MM.1S (cell line): ENCODE results near the gene MATN1.

Experiments
- DNase-seq: peaks from one replicate; pipeline ENCODE4 v3.0.0-alpha.2; 2015
- H2AFZ ChIP-seq: fragments of 300-600 bp; sonication (generic); 2 replicates; pipeline ENCODE4 v1.6.0; 2016; ENCODE audit warnings: antibody characterized with exemption, low read length
- H3F3A ChIP-seq: fragments of 300-600 bp; sonication (generic); 2 replicates; pipeline ENCODE4 v1.6.1; 2016; ENCODE audit warnings: mild to moderate bottlenecking, antibody characterized with exemption, low read length, moderate library complexity, mixed read lengths; ENCODE audit not compliant: insufficient read depth
- H3K27ac ChIP-seq: fragments of 300-600 bp; sonication (generic); 2 replicates; pipeline ENCODE4 v1.5.1; 2016; ENCODE audit warnings: mild to moderate bottlenecking, low read length
- H3K27me3 ChIP-seq: fragments of 300-600 bp; sonication (generic); replicated peaks from 2 replicates; pipeline ENCODE4 v1.6.0; 2016; ENCODE audit warnings: low read length; ENCODE audit not compliant: insufficient read depth
- H3K36me3 ChIP-seq: fragments of 300-600 bp; sonication (generic); replicated peaks from 2 replicates; pipeline ENCODE4 v1.6.1; 2016; ENCODE audit warnings: mild to moderate bottlenecking, low read length, mixed read lengths; ENCODE audit not compliant: insufficient read depth
- H3K4me1 ChIP-seq: fragments of 300-600 bp; sonication (generic); 2 replicates; pipeline ENCODE4 v1.6.1; 2016; ENCODE audit warnings: low read length, mixed read lengths
- H3K4me2 ChIP-seq: fragments of 300-600 bp; sonication (generic); 2 replicates; pipeline ENCODE4 v1.6.0; 2016; ENCODE audit warnings: low read depth, low read length
- H3K4me3 ChIP-seq: fragments of 300-600 bp; sonication (generic); 2 replicates; pipeline ENCODE4 v1.5.1; 2016; ENCODE audit warnings: low read length, mixed read lengths
- H3K79me2 ChIP-seq: fragments of 300-600 bp; sonication (generic); 2 replicates; pipeline ENCODE4 v1.6.1; 2016; ENCODE audit warnings: mixed run types, low read length, mixed read lengths
- H3K9ac ChIP-seq: fragments of 300-600 bp; sonication (generic); 2 replicates; pipeline ENCODE4 v1.6.1; 2016; ENCODE audit warnings: low read length, mixed read lengths
- H3K9me2 ChIP-seq: fragments of 300-600 bp; sonication (generic); replicated peaks from 2 replicates; pipeline ENCODE4 v1.6.1; 2016; ENCODE audit warnings: mild to moderate bottlenecking, low read length, mixed read lengths; ENCODE audit not compliant: insufficient read depth
- H3K9me3 ChIP-seq: fragments of 300-600 bp; sonication (generic); replicated peaks from 2 replicates; pipeline ENCODE4 v1.6.1; 2016; ENCODE audit warnings: mild to moderate bottlenecking, low read length, mixed read lengths; ENCODE audit not compliant: insufficient read depth
- H4K20me1 ChIP-seq: fragments of 300-600 bp; sonication (generic); 2 replicates; pipeline ENCODE4 v1.6.1; 2016; ENCODE audit warnings: mild to moderate bottlenecking, low read length, moderate library complexity, mixed read lengths; ENCODE audit not compliant: insufficient read depth
- CTCF ChIP-seq: fragments of 300-600 bp; sonication (generic); IDR thresholded peaks from 2 replicates; pipeline ENCODE4 v1.5.1; 2016; ENCODE audit warnings: antibody characterized with exemption, low read length, mixed read lengths
- EZH2 ChIP-seq: fragments of 300-600 bp; sonication (generic); optimal IDR thresholded peaks from 2 replicates; pipeline ENCODE3; 2017; ENCODE audit warnings: low read depth, mild to moderate bottlenecking, antibody characterized with exemption, low read length, mixed read lengths
- EZH2phosphoT487 ChIP-seq: fragments of 300-600 bp; sonication (generic); IDR thresholded peaks from 2 replicates; pipeline ENCODE4 v1.6.1; 2018; ENCODE audit warnings: antibody characterized with exemption, low read length

The MATN1 gene

GRCh38 chr1:30731806-30732276 lies 8.5 kb upstream of the MATN1 start:
- DNase-seq: no peak
- H3K9me2 ChIP-seq: no peaks in the 10 kb centered on the region
- peaks cover 22% of the 10 kb centered on the region for H3K36me3 ChIP-seq
- H3K27me3 ChIP-seq: no peaks in the 10 kb centered on the region
- H3K4me2 ChIP-seq: no peak overlapping the region
- no peaks in the 10 kb centered on the region for H4K20me1 ChIP-seq
- no peak overlapping the region for H3K9ac ChIP-seq
- H2AFZ ChIP-seq: no peak overlapping the region
- peaks cover 12% of the 10 kb centered on the region; the same call in 1 of the 2 replicates for H3K79me2 ChIP-seq
- H3K9me3 ChIP-seq: no peaks in the 10 kb centered on the region
- no peak overlapping the region for H3K4me3 ChIP-seq
- no peaks in the 10 kb centered on the region for H3K4me1 ChIP-seq
- H3K27ac ChIP-seq: no peak overlapping the region
- peaks cover 36% of the 10 kb centered on the region for H3F3A ChIP-seq
- TF ChIP-seq EZH2phosphoT487 (no peak), EZH2 (no peak), CTCF (no peak)

GRCh38 chr1:30731109-30731805 lies 7.9 kb upstream of the MATN1 start:
- no peaks in the 10 kb centered on the region for H4K20me1 ChIP-seq
- H3K9me2 ChIP-seq: no peaks in the 10 kb centered on the region
- H2AFZ ChIP-seq: no peak overlapping the region
- H3K36me3 ChIP-seq: peaks cover 18% of the 10 kb centered on the region
- H3K4me2 ChIP-seq: no peak overlapping the region
- no peak for TF ChIP-seq EZH2phosphoT487
- TF ChIP-seq CTCF: no peak
- no peak for TF ChIP-seq EZH2
- no peak overlapping the region for H3K27ac ChIP-seq
- no peak for DNase-seq
- no peak overlapping the region for H3K4me3 ChIP-seq
- H3K79me2 ChIP-seq: peaks cover 9% of the 10 kb centered on the region; the same call in 1 of the 2 replicates
- H3F3A ChIP-seq: peaks cover 33% of the 10 kb centered on the region
- H3K4me1 ChIP-seq: no peaks in the 10 kb centered on the region
- H3K9me3 ChIP-seq: no peaks in the 10 kb centered on the region
- no peaks in the 10 kb centered on the region for H3K27me3 ChIP-seq
- H3K9ac ChIP-seq: no peak overlapping the region

- no peaks in the 10 kb centered on the region for H3K9me3 ChIP-seq
- no peak overlapping the region for H2AFZ ChIP-seq
- no peaks in the 10 kb centered on the region for H3K9me2 ChIP-seq
- H4K20me1 ChIP-seq: no peaks in the 10 kb centered on the region
- H3K79me2 ChIP-seq: peaks cover 2% of the 10 kb centered on the region; the same call in 1 of the 2 replicates
- no peaks in the 10 kb centered on the region for H3K4me1 ChIP-seq
- H3K4me2 ChIP-seq: no peak overlapping the region
- H3K4me3 ChIP-seq: no peak overlapping the region
- peaks cover 16% of the 10 kb centered on the region for H3K36me3 ChIP-seq
- DNase-seq: no peak
- no peak overlapping the region for H3K9ac ChIP-seq
- peaks cover 31% of the 10 kb centered on the region for H3F3A ChIP-seq
- TF ChIP-seq EZH2 (no peak), EZH2phosphoT487 (no peak), CTCF (no peak)
- no peaks in the 10 kb centered on the region for H3K27me3 ChIP-seq
- no peak overlapping the region for H3K27ac ChIP-seq
Observed at GRCh38 chr1:30730346-30731108, 7.1 kb upstream of the MATN1 start.
